Measurements from ENCODE around the gene TBXAS1. TPM values are rescaled to one million over a fixed set of nuclear protein-coding genes. Genes with fewer than 3 reads are reported as not detected.
"Not testable (repeated sequence)": the region's sequence is repeated elsewhere in the genome, so short reads cannot be mapped to it uniquely, and the experiment has no call there.

Gene TBXAS1
- total RNA-seq, 1 experiment from 2014 or later, result not detected

DNA sequence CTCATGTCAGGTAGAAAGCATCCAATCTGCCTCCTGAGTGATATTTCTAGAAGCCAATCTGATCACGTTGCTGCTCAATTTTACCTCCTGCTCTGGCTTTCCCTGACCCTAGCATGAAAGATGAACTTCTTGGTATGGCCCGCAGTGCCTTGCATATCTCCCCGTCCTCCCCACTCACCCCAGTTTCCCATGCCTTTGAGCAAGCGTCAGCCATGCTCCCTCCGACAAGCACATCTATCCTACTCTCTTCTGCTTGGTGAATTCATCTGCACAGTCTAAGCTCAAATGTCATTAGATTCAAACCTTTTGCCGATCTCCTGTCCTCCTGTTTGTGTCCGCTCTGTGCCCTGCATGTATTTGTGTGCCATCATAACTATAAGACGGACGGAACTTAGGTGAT lies 6.2 kb upstream of the TBXAS1 start:
- in situ Hi-C loops (cut with HindIII; ENCODE audit: low sequenced_read_pairs), result no loop called here
- no peak for DNase-seq (ENCODE audit: low spot score)

GRCh38 chr7:139823959-139824521 lies 5.0 kb upstream of the TBXAS1 start:
- in situ Hi-C loops (cut with HindIII; ENCODE audit: low sequenced_read_pairs), result no loop called here
- no peak for DNase-seq (ENCODE audit: low spot score)

GRCh38 chr7:139825666-139826290 lies 3.3 kb upstream of the TBXAS1 start:
- in situ Hi-C loops (cut with HindIII; ENCODE audit: low sequenced_read_pairs), result no loop called here
- DNase-seq (ENCODE audit: low spot score), result no peak

DNA sequence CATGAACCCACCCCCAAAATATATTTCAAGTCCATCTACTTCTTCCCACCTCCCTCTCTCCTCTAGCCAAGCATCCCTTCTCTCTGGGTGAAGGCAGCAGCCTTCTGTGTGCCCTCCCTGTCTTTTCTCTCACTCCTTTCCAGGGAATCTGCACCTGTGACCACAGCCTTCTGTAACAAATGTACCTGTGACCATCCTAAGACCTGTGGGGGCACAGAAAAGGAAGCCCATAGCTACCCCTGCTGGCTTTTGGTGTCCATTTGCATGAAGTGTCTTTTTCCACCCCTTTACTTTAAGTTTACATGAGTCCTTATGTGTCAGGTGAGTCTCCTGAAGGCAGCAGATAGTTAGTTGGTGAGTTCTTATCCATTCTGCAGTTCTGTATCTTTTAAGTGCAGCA lies 2.0 kb upstream of the TBXAS1 start:
- DNase-seq (ENCODE audit: low spot score), result no peak
- in situ Hi-C loops (cut with HindIII; ENCODE audit: low sequenced_read_pairs), result no loop called here

DNA sequence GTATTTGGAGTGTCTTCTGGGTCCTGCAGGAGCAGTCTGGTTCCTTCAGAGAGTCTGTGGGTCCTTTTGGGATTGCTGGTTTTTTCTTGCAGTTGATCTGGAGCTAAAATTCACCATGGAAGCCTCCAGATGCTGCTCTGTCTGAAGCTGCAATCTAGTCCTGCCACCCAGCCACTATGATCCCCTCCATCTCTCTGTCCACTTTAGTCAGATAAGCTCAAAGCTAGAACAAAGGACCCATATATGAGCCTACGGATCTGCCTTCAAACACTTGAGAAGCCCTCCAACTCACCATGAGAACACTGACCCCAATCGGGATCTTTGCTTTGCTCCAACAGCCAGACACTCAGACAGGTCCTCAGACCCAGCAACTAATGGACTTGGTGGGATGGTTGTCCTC lies 618 bp upstream of the TBXAS1 start:
- in situ Hi-C loops (cut with HindIII; ENCODE audit: low sequenced_read_pairs), result no loop called here
- no peak for DNase-seq (ENCODE audit: low spot score)

GRCh38 chr7:139829775-139830117 lies 682 bp downstream of the TBXAS1 start:
- no peak for DNase-seq (ENCODE audit: low spot score)

DNA sequence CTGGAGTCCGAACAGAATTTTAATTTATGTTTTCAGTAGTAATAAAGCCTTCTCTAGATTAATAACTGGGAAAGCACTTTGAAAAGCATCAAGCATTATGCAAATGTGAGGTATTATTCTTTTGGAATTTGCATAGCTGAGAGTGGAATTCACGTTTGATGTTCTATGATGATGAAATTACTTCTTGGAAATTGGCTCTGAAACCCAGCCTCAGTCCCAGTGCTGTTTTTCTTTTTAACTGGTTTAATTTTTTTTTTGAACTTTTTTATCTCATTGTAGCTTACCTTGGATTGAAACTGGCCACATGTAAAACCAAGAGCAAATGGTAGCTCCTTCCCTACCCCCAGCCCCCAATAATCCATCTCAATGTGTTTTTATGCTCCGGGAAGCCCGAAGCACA lies 1.2 kb downstream of the TBXAS1 start:
- in situ Hi-C loops (cut with HindIII; ENCODE audit: low sequenced_read_pairs), result no loop called here
- no peak for DNase-seq (ENCODE audit: low spot score)

More at GRCh38 chr7:139829775-139830117, 682 bp downstream of the TBXAS1 start:
- in situ Hi-C loops (cut with HindIII; ENCODE audit: low sequenced_read_pairs), result no loop called here

DNA sequence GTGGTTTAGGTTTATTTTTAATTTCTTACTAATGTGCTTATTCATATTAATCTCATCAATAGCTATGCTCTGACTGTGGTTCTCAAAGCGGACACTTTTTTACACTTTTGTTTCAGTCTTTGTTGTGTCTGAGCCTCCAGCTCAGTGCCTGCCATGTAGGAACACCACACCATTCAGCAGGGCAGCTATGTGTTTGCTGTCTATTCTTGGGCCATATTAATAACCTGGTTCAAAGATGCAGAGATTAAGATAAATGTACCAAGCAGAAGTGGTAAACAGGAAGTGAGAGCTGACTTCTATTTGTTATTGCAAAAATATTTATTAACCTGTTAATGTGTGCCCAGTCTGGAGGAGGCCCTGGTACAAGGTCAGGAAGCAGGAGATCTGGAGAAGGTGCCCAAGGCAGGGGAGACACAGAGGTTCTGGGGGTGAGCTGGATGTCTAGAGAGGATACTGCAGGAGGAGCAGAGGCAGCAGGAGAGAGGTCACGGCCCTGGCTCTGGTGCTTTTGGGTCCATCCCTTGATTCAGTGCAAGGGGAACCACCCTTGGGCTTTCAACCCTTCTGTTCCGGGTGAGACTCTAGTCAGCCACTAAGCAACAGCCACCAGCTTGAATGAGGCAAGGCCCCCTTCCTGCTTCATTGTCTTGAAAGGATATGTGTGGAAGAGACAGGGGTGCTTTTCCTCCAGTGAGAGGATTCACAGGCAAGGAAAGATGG lies 1.9 kb downstream of the TBXAS1 start:
- no peak for DNase-seq (ENCODE audit: low spot score)
- in situ Hi-C loops (cut with HindIII; ENCODE audit: low sequenced_read_pairs), result no loop called here

- in situ Hi-C loops (cut with HindIII; ENCODE audit: low sequenced_read_pairs); DNase-seq (ENCODE audit: low spot score): not testable (repeated sequence)
Measured at GRCh38 chr7:139835848-139836247, 6.8 kb downstream of the TBXAS1 start.

DNA sequence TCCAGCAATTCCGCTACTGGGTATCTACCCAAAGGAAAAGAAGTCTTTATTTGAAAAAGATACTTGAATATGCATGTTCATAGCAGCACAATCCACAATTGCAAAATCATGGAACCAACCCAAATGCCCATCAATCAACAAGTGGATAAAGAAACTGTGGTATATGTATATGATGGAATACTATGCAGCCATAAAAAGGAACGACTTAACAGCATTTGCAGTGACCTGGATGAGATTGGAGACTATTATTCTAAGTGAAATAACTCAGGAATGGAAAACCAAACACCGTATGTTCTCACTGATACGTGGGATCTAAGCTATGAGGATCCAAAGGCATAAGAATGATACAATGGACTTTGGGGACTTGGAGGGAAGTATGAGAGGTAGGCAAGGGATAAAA lies 8.2 kb downstream of the TBXAS1 start:
- DNase-seq (ENCODE audit: low spot score); in situ Hi-C loops (cut with HindIII; ENCODE audit: low sequenced_read_pairs): not testable (repeated sequence)

- in situ Hi-C loops (cut with HindIII; ENCODE audit: low sequenced_read_pairs), result no loop called here
Measured at GRCh38 chr7:139838276-139838675, 9.2 kb downstream of the TBXAS1 start.

GRCh38 chr7:139838876-139839275 lies 9.8 kb downstream of the TBXAS1 start:
- in situ Hi-C loops (cut with HindIII; ENCODE audit: low sequenced_read_pairs), result no loop called here
- no peak for DNase-seq (ENCODE audit: low spot score)

More at GRCh38 chr7:139838276-139838675, 9.2 kb downstream of the TBXAS1 start:
- DNase-seq (ENCODE audit: low spot score), result no peak

DNA sequence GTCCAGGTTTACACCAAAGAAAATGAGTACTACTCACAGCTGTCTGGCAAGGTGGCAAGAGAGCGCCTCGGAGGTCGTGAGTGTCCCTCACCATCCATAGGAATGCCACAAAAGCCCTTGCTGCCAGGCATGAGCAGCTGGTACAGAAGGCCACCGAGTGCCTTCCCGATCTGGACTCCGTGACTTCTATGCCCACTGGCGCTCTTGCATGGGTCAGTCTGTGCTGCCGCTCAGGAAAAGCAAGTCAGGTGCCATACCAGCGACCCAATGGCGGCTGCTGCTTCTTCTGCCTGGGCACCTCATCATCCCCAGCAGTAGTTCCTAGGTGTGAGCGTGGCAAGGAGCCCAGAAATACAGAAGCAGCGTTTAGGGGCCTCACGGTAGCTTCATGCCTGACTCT lies 11.7 kb downstream of the TBXAS1 start:
- in situ Hi-C loops (cut with HindIII; ENCODE audit: low sequenced_read_pairs), result no loop called here
- no peak for DNase-seq (ENCODE audit: low spot score)

DNA sequence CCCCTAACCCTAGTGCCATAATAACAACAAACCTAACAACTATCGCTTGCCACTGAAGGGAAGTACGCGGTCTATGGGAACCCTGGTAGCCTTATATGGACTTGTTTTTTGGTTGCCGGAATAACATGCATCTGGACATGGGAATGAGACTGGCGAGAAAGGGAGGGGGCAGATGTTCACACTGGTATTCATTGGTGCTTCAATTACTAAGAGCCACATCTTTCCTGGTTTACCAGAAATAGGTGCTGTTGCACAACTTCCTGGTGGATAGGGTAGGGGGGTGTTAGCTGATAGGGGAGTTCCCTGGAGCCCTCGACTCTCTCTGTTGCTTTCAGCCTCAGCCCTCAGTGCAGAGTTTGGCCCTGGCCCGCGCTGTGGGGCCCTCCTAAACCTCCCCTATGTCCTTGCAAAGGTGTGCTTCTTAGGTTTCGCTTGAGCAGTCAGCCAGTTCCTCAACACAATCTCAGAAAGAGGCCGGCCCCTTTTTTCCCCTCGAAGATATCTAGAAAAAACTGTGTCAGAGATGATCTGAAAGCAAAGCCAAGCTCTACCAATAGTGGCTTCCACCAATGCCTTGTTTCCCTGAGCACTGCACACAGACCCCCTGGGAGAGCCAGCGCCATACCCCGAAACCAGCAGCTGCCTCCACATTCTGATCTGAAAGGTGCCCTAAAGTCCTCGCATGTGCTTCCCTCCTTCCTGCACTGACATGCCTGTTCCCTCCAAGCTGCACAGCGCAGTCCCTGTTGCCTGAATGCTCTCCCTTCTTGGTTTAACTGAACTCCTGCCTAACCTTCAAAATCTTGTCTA lies 13.5 kb downstream of the TBXAS1 start:
- no peak for DNase-seq (ENCODE audit: low spot score)
- in situ Hi-C loops (cut with HindIII; ENCODE audit: low sequenced_read_pairs), result no loop called here

GRCh38 chr7:139843211-139843537 lies 14.1 kb downstream of the TBXAS1 start:
- in situ Hi-C loops (cut with HindIII; ENCODE audit: low sequenced_read_pairs); DNase-seq (ENCODE audit: low spot score): not testable (repeated sequence)

GRCh38 chr7:139844779-139845442 lies 15.8 kb downstream of the TBXAS1 start:
- no peak for DNase-seq (ENCODE audit: low spot score)
- in situ Hi-C loops (cut with HindIII; ENCODE audit: low sequenced_read_pairs), result no loop called here

DNA sequence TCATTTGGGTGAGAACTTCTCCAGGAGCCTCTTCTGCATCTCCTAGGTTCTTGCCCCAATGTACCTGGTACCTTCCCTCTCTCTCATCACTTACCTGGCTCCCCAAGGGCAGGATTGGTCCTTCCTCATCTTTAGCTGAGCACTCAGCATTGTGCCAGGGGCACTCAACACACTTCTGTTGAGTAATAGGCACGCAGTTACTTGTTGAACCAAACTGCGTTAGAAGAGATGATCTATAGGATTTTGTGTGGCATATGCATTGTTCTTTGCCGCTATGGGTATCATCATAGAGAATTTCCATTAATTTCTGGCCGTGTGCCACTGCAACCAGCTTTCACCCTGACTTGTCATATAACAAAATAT lies 16.4 kb downstream of the TBXAS1 start:
- DNase-seq (ENCODE audit: low spot score), result no peak
- in situ Hi-C loops (cut with HindIII; ENCODE audit: low sequenced_read_pairs), result no loop called here

- DNase-seq (ENCODE audit: low spot score), result no peak
- in situ Hi-C loops (cut with HindIII; ENCODE audit: low sequenced_read_pairs), result no loop called here
Measured at GRCh38 chr7:139846297-139846696, 17.2 kb downstream of the TBXAS1 start.

- in situ Hi-C loops (cut with HindIII; ENCODE audit: low sequenced_read_pairs), result no loop called here
- no peak for DNase-seq (ENCODE audit: low spot score)
Measured at GRCh38 chr7:139848274-139848673, 19.2 kb downstream of the TBXAS1 start.

- in situ Hi-C loops (cut with HindIII; ENCODE audit: low sequenced_read_pairs), result no loop called here
- DNase-seq (ENCODE audit: low spot score), result no peak
Measured at GRCh38 chr7:139850906-139851305, 21.8 kb downstream of the TBXAS1 start.

Data from G401 (cell line).